ENCODE results near the gene ICE2.

GRCh38 chr15:60494108-60494507, 15.2 kb upstream of the ICE2 start:
- no peak for TF ChIP-seq CTCF (conservative IDR thresholded peaks at IDR 0.05; ENCODE audit: low read length)
- no peak for TF ChIP-seq EZH2phosphoT487 (IDR thresholded peaks at IDR 0.05; ENCODE audit: borderline replicate concordance)

Data from Loucy (cell line).